ENCODE results near the gene CALN1. TPM values are rescaled to one million over a fixed set of nuclear protein-coding genes. Genes with fewer than 3 reads are reported as not detected.

Gene CALN1
- total and polyA plus RNA-seq, 2 experiments from 2014 or later: 7.6 to 14.5 TPM

DNA sequence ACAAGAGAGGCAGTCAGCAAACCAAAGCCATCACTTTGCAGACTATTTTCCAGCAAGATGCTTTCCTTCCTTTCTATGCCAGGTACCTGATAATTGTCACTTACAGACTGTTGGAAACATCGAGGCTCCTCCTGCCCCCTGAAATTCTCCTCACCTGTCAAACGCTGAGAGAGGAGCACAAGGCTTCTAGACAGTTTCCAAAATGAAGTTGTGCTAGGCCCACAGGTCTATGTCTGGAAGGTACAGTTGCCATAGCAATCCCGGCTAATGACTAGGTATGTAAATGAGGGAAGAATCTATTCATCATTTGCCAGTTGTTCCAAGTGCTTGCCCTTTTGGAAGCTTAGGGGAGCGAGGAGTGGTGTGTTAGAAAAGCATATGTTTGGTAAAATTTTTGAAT is 334.4 kb downstream of the CALN1 start:
- Histone ChIP-seq H3K4me1 (ENCODE audit: insufficient read depth) (no peaks in the 10 kb centered on the region), H3K4me2 (no peak overlapping the region), H3K36me3 (ENCODE audit: insufficient read depth) (no peaks in the 10 kb centered on the region), H3K9me2 (ENCODE audit: insufficient read depth) (no peaks in the 10 kb centered on the region), H2AFZ (no peak overlapping the region), H3K4me3 (no peak overlapping the region), H3F3A (replicated peaks; ENCODE audit: low read depth) (no peaks in the 10 kb centered on the region), H3K79me2 (replicated peaks; ENCODE audit: insufficient read depth) (no peaks in the 10 kb centered on the region), H3K27ac (ENCODE audit: low read depth) (no peak overlapping the region), H3K27me3 (ENCODE audit: insufficient read depth) (no peaks in the 10 kb centered on the region), H4K20me1 (replicated peaks; ENCODE audit: insufficient read depth) (no peaks in the 10 kb centered on the region)
- H3K9me3 Mint-ChIP-seq: 0 out of 3 replicates have a peak, but pooled peaks cover 7% of the 10 kb centered on the region
- H3K4me3 Mint-ChIP-seq: no peak overlapping the region
- H3K4me1 Mint-ChIP-seq: no peaks in the 10 kb centered on the region
- DNase-seq (ENCODE audit: low spot score): no peak
- H3K36me3 Mint-ChIP-seq (ENCODE audit: low read depth): peaks cover 13% of the 10 kb centered on the region; the same call in 1 of the 3 replicates
- no peak for TF ChIP-seq STAT1 (IDR thresholded peaks at IDR 0.05; ENCODE audit: unreplicated experiment)
- TF ChIP-seq POLR2AphosphoS5 (IDR thresholded peaks at IDR 0.05; ENCODE audit: low read depth): no peak
- TF ChIP-seq ZNF114 (CRISPR knock-in tag; IDR thresholded peaks at IDR 0.05): no peak
- no peak for TF ChIP-seq CREB1 (CRISPR knock-in tag; IDR thresholded peaks at IDR 0.05; ENCODE audit: low read depth)
- TF ChIP-seq, protein P1, sequence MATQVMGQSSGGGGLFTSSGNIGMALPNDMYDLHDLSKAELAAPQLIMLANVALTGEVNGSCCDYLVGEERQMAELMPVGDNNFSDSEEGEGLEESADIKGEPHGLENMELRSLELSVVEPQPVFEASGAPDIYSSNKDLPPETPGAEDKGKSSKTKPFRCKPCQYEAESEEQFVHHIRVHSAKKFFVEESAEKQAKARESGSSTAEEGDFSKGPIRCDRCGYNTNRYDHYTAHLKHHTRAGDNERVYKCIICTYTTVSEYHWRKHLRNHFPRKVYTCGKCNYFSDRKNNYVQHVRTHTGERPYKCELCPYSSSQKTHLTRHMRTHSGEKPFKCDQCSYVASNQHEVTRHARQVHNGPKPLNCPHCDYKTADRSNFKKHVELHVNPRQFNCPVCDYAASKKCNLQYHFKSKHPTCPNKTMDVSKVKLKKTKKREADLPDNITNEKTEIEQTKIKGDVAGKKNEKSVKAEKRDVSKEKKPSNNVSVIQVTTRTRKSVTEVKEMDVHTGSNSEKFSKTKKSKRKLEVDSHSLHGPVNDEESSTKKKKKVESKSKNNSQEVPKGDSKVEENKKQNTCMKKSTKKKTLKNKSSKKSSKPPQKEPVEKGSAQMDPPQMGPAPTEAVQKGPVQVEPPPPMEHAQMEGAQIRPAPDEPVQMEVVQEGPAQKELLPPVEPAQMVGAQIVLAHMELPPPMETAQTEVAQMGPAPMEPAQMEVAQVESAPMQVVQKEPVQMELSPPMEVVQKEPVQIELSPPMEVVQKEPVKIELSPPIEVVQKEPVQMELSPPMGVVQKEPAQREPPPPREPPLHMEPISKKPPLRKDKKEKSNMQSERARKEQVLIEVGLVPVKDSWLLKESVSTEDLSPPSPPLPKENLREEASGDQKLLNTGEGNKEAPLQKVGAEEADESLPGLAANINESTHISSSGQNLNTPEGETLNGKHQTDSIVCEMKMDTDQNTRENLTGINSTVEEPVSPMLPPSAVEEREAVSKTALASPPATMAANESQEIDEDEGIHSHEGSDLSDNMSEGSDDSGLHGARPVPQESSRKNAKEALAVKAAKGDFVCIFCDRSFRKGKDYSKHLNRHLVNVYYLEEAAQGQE (IDR thresholded peaks at IDR 0.05; ENCODE audit: unreplicated experiment): no peak
- TF ChIP-seq NANOG (IDR thresholded peaks at IDR 0.05; ENCODE audit: borderline replicate concordance): no peak
- H3K27ac Mint-ChIP-seq: no peak overlapping the region
- H3K27me3 Mint-ChIP-seq (ENCODE audit: insufficient read depth, low read depth, poor library complexity): peaks cover 2% of the 10 kb centered on the region
- ATAC-seq: no peak

DNA sequence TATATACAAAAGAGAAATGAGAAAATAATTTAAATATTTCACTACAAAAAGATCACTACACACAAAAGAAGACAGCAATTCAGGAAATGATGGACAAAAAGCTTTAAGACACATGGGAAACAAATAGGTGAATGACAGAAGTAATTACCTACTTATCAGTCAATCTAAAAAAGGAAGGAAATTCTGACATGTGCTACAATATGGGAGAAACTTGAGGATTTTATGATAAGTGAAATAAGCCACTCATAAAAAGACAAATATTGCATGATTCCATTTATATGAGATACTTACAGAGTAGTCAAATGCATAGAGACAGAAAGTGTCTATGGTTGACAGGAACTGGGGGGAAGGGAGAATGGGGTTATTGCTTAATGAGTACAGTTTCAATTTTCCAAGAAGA is 339.2 kb downstream of the CALN1 start:
- Histone ChIP-seq H3K4me2 (no peak overlapping the region), H3K9me2 (ENCODE audit: insufficient read depth) (no peaks in the 10 kb centered on the region), H3K4me3 (no peak overlapping the region), H3K27me3 (ENCODE audit: insufficient read depth) (no peaks in the 10 kb centered on the region), H2AFZ (no peak overlapping the region), H3K79me2 (replicated peaks; ENCODE audit: insufficient read depth) (no peaks in the 10 kb centered on the region; the same call in 1 of the 2 replicates), H3F3A (replicated peaks; ENCODE audit: low read depth) (no peaks in the 10 kb centered on the region), H3K36me3 (ENCODE audit: insufficient read depth) (no peaks in the 10 kb centered on the region), H4K20me1 (replicated peaks; ENCODE audit: insufficient read depth) (no peaks in the 10 kb centered on the region), H3K4me1 (ENCODE audit: insufficient read depth) (peaks cover 6% of the 10 kb centered on the region), H3K27ac (ENCODE audit: low read depth) (no peak overlapping the region)
- H3K4me1 Mint-ChIP-seq: peaks cover 9% of the 10 kb centered on the region
- H3K27me3 Mint-ChIP-seq (ENCODE audit: insufficient read depth, low read depth, poor library complexity): peaks cover 2% of the 10 kb centered on the region
- no peak for ATAC-seq
- H3K4me3 Mint-ChIP-seq: no peak overlapping the region
- DNase-seq (ENCODE audit: low spot score): no peak
- H3K27ac Mint-ChIP-seq: no peak overlapping the region
- peaks cover 16% of the 10 kb centered on the region; the same call in 2 of the 3 replicates for H3K9me3 Mint-ChIP-seq
- H3K36me3 Mint-ChIP-seq (ENCODE audit: low read depth): peaks cover 24% of the 10 kb centered on the region; the same call in 1 of the 3 replicates
- TF ChIP-seq, protein P2, sequence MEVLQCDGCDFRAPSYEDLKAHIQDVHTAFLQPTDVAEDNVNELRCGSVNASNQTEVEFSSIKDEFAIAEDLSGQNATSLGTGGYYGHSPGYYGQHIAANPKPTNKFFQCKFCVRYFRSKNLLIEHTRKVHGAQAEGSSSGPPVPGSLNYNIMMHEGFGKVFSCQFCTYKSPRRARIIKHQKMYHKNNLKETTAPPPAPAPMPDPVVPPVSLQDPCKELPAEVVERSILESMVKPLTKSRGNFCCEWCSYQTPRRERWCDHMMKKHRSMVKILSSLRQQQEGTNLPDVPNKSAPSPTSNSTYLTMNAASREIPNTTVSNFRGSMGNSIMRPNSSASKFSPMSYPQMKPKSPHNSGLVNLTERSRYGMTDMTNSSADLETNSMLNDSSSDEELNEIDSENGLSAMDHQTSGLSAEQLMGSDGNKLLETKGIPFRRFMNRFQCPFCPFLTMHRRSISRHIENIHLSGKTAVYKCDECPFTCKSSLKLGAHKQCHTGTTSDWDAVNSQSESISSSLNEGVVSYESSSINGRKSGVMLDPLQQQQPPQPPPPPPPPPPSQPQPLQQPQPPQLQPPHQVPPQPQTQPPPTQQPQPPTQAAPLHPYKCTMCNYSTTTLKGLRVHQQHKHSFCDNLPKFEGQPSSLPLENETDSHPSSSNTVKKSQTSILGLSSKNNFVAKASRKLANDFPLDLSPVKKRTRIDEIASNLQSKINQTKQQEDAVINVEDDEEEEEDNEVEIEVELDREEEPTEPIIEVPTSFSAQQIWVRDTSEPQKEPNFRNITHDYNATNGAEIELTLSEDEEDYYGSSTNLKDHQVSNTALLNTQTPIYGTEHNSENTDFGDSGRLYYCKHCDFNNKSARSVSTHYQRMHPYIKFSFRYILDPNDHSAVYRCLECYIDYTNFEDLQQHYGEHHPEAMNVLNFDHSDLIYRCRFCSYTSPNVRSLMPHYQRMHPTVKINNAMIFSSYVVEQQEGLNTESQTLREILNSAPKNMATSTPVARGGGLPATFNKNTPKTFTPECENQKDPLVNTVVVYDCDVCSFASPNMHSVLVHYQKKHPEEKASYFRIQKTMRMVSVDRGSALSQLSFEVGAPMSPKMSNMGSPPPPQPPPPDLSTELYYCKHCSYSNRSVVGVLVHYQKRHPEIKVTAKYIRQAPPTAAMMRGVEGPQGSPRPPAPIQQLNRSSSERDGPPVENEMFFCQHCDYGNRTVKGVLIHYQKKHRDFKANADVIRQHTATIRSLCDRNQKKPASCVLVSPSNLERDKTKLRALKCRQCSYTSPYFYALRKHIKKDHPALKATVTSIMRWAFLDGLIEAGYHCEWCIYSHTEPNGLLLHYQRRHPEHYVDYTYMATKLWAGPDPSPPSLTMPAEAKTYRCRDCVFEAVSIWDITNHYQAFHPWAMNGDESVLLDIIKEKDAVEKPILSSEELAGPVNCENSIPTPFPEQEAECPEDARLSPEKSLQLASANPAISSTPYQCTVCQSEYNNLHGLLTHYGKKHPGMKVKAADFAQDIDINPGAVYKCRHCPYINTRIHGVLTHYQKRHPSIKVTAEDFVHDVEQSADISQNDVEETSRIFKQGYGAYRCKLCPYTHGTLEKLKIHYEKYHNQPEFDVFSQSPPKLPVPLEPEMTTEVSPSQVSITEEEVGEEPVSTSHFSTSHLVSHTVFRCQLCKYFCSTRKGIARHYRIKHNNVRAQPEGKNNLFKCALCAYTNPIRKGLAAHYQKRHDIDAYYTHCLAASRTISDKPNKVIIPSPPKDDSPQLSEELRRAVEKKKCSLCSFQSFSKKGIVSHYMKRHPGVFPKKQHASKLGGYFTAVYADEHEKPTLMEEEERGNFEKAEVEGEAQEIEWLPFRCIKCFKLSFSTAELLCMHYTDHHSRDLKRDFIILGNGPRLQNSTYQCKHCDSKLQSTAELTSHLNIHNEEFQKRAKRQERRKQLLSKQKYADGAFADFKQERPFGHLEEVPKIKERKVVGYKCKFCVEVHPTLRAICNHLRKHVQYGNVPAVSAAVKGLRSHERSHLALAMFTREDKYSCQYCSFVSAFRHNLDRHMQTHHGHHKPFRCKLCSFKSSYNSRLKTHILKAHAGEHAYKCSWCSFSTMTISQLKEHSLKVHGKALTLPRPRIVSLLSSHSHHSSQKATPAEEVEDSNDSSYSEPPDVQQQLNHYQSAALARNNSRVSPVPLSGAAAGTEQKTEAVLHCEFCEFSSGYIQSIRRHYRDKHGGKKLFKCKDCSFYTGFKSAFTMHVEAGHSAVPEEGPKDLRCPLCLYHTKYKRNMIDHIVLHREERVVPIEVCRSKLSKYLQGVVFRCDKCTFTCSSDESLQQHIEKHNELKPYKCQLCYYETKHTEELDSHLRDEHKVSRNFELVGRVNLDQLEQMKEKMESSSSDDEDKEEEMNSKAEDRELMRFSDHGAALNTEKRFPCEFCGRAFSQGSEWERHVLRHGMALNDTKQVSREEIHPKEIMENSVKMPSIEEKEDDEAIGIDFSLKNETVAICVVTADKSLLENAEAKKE (CRISPR knock-in tag; IDR thresholded peaks at IDR 0.05): no peak
- TF ChIP-seq ZNF114 (CRISPR knock-in tag; IDR thresholded peaks at IDR 0.05) (no peak), CREB1 (CRISPR knock-in tag; IDR thresholded peaks at IDR 0.05; ENCODE audit: low read depth) (no peak), NANOG (IDR thresholded peaks at IDR 0.05; ENCODE audit: borderline replicate concordance) (no peak), STAT1 (IDR thresholded peaks at IDR 0.05; ENCODE audit: unreplicated experiment) (no peak), EZH2phosphoT487 (IDR thresholded peaks at IDR 0.05; ENCODE audit: unreplicated experiment) (no peak), JUNB (IDR thresholded peaks at IDR 0.05; ENCODE audit: unreplicated experiment) (no peak)
- TF ChIP-seq, protein P3, sequence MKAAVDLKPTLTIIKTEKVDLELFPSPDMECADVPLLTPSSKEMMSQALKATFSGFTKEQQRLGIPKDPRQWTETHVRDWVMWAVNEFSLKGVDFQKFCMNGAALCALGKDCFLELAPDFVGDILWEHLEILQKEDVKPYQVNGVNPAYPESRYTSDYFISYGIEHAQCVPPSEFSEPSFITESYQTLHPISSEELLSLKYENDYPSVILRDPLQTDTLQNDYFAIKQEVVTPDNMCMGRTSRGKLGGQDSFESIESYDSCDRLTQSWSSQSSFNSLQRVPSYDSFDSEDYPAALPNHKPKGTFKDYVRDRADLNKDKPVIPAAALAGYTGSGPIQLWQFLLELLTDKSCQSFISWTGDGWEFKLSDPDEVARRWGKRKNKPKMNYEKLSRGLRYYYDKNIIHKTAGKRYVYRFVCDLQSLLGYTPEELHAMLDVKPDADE (IDR thresholded peaks at IDR 0.05): no peak

Measured in GM23338 (cell line).